OCI-LY7 (cell line): ENCODE data around the gene FBXW8.

Experiments used
- EZH2phosphoT487 ChIP-seq: fragments of 200-600 bp; sonication (generic); IDR thresholded peaks from 2 replicates; pipeline ENCODE4 v1.6.1; 2018; ENCODE audit warnings: low read depth, borderline replicate concordance, mild to moderate bottlenecking, mixed run types, antibody characterized with exemption, low read length, moderate library complexity, mixed read lengths
- TF ChIP-seq, protein P1 (sequence below): fragments of 200-600 bp; sonication (generic); conservative IDR thresholded peaks from 2 replicates; pipeline ENCODE4 v1.5.1; 2014; ENCODE audit warnings: mild to moderate bottlenecking, antibody characterized with exemption, low read length, moderate library complexity, mixed read lengths

GRCh38 chr12:117080661-117081144 is 170.0 kb downstream of the FBXW8 start:
- TF ChIP-seq, protein P1, sequence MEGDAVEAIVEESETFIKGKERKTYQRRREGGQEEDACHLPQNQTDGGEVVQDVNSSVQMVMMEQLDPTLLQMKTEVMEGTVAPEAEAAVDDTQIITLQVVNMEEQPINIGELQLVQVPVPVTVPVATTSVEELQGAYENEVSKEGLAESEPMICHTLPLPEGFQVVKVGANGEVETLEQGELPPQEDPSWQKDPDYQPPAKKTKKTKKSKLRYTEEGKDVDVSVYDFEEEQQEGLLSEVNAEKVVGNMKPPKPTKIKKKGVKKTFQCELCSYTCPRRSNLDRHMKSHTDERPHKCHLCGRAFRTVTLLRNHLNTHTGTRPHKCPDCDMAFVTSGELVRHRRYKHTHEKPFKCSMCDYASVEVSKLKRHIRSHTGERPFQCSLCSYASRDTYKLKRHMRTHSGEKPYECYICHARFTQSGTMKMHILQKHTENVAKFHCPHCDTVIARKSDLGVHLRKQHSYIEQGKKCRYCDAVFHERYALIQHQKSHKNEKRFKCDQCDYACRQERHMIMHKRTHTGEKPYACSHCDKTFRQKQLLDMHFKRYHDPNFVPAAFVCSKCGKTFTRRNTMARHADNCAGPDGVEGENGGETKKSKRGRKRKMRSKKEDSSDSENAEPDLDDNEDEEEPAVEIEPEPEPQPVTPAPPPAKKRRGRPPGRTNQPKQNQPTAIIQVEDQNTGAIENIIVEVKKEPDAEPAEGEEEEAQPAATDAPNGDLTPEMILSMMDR = no peak
- TF ChIP-seq EZH2phosphoT487 = no peak
